Transverse colon (tissue), 4 donors: ENCODE data around the gene NSD2. TPM values are rescaled to one million over a fixed set of nuclear protein-coding genes. Genes with fewer than 3 reads are reported as not detected.

ENCODE experiments used
- DNase-seq: peaks from one replicate; pipeline ENCODE4 v3.0.0-alpha.2; 2019
- H3K27ac ChIP-seq, 4 donors: fragments of 200-600 bp; sonication (generic); 2 replicates each; pipeline ENCODE4 v1.5.1; 2016 to 2018; ENCODE audit warnings: inconsistent platforms in 4 of 4
- H3K27me3 ChIP-seq: fragments of 200-600 bp; sonication (generic); 2 replicates; pipeline ENCODE4 v1.5.1; 2017; ENCODE audit warnings: inconsistent platforms
- H3K36me3 ChIP-seq, 4 donors: fragments of 200-600 bp; sonication (generic); 2 replicates each; pipeline ENCODE4 v1.5.1; 2017 to 2019; ENCODE audit warnings: inconsistent platforms in 4 of 4
- H3K4me1 ChIP-seq, 4 donors: fragments of 200-600 bp; sonication (generic); 2 replicates each; pipeline ENCODE4 v1.5.1; 2017 to 2020; ENCODE audit warnings: inconsistent platforms in 4 of 4
- H3K4me3 ChIP-seq, 4 donors: fragments of 200-600 bp; sonication (generic); 1 replicate in 1 of 4; 2 replicates in 3 of 4; pipeline versions ENCODE4 v1.5.1 to v1.6.1; 2017 to 2019; ENCODE audit warnings: inconsistent platforms in 4 of 4
- H3K9me3 ChIP-seq, 2 donors: fragments of 200-600 bp; sonication (generic); 2 replicates each; pipeline ENCODE4 v1.5.1; 2017 to 2019; ENCODE audit warnings: inconsistent platforms in 2 of 2
- CTCF ChIP-seq, 5 experiments: fragments of 200-600 bp in 3 of 5; fragments of 450-650 bp in 2 of 5; sonication (generic) in 3 of 5; IDR thresholded peaks; 1 replicate in 2 of 5; 2 replicates in 3 of 5; pipeline ENCODE4 v1.5.1; 2016 to 2017; ENCODE audit warnings: antibody characterized with exemption in 5 of 5, inconsistent platforms in 3 of 5, mild to moderate bottlenecking in 2 of 5, moderate library complexity in 1 of 5
- EP300 ChIP-seq: sonication (generic); formaldehyde crosslinking; IDR thresholded peaks from one replicate; pipeline ENCODE4 v1.6.1; 2017; ENCODE audit warnings: antibody characterized with exemption, low read depth
- POLR2A ChIP-seq: fragments of 450-650 bp; IDR thresholded peaks from one replicate; pipeline ENCODE4 v1.6.1; 2016; ENCODE audit warnings: antibody characterized with exemption, mild to moderate bottlenecking, moderate library complexity
- POLR2AphosphoS5 ChIP-seq, 3 donors: sonication (generic); formaldehyde crosslinking; IDR thresholded peaks; one replicate each; pipeline ENCODE4 v1.6.1; 2016; ENCODE audit warnings: antibody characterized with exemption in 3 of 3
- WGBS, 2 donors: methylation state at CpG; one replicate each; pipeline ENCODE4 v1.1.5; 2018; ENCODE audit warnings: low coverage in 1 of 2; 5-methylcytosine and 5-hydroxymethylcytosine counted together
- in situ Hi-C, 4 donors: fragments of 200-750 bp; cut with MboI; loops; one replicate each; pipeline versions ENCODE4 v1.15.0 to v1.15.1; 2017; ENCODE audit warnings: low sequenced_read_pairs in 3 of 4, low pct_ligation_motif_present in 1 of 4, low pct_unique_long_range_greater_than_20kb in 1 of 4
- intact Hi-C: fragments of 100-400 bp; cut with DNase I; formaldehyde crosslinking; loops from one replicate; pipeline ENCODE4 v1.15.1; 2023; ENCODE audit warnings: low total_unique reads
- total RNA-seq, 4 donors: library from RNA; depleted of rRNA; stranded (reverse); fragments of >200 nt; gene quantifications; one replicate each; pipeline ENCODE4 v1.1.0, GENCODE V29; 2016

The NSD2 gene
- total RNA-seq, 4 donors from 2014 or later = 78.4 to 591 (median 158) TPM

GRCh38 chr4:1945124-1945895 is 74.1 kb downstream of the NSD2 start:
- Histone ChIP-seq H3K9me3 (no peaks in the 10 kb centered on the region), H3K4me3 (no peak overlapping the region), H3K4me1 (no peaks in the 10 kb centered on the region), H3K27ac (no peak overlapping the region), H3K36me3 (peaks cover 0 to 22% (median 7%) of the 10 kb centered on the region in 4 donors), H3K27me3 (no peaks in the 10 kb centered on the region)
- WGBS, 2 donors = 81 to 86% methylated on average over 2 to 11 of the region's 11 CpGs
- TF ChIP-seq CTCF (IDR thresholded peaks at IDR 0.05) = no peak
- TF ChIP-seq EP300 = no peak
- no peak for TF ChIP-seq POLR2A
- TF ChIP-seq POLR2AphosphoS5 (IDR thresholded peaks at IDR 0.05) = no peak
- DNase-seq = no peak
- in situ Hi-C loops = no loop called here
- intact Hi-C loops = no loop called here

DNA sequence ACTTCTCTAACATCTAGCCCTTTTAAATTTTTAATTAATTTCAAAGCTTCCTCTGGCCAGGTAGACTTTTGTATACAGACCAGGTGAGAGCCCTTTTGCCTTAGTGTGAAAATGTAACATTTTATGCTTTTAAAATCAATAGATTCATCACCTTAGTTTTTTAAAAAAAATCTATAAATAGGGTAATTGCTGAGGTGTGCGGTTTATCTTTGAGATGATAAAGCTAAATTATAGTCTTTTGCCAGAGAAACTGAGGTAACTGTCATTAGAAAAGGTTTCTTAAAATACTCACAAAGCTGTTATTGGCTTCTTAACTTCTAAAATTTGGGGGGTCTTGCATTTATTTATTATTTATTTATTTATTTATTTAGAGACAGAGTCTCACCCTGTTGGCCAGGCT is 74.7 kb downstream of the NSD2 start:
- DNase-seq = no peak
- Histone ChIP-seq H3K9me3 (no peaks in the 10 kb centered on the region), H3K36me3 (peaks cover 0 to 22% (median 7%) of the 10 kb centered on the region in 4 donors), H3K27me3 (no peaks in the 10 kb centered on the region), H3K27ac (no peak overlapping the region), H3K4me3 (no peak overlapping the region), H3K4me1 (no peaks in the 10 kb centered on the region)
- in situ Hi-C loops (no loop called here), intact Hi-C loops (no loop called here)
- WGBS, 2 donors = 85 to 100% methylated on average over 1 of the region's 1 CpG
- TF ChIP-seq CTCF (IDR thresholded peaks at IDR 0.05) (no peak), EP300 (no peak), POLR2A (no peak), POLR2AphosphoS5 (IDR thresholded peaks at IDR 0.05) (no peak)

GRCh38 chr4:1948232-1948631 is 77.0 kb downstream of the NSD2 start:
- Histone ChIP-seq H3K27me3 (no peaks in the 10 kb centered on the region), H3K4me1 (no peaks in the 10 kb centered on the region), H3K4me3 (no peak overlapping the region), H3K9me3 (no peaks in the 10 kb centered on the region), H3K36me3 (peaks cover 0 to 12% (median 3%) of the 10 kb centered on the region in 4 donors), H3K27ac (no peak overlapping the region)
- intact Hi-C loops (no loop called here), in situ Hi-C loops (no loop called here)
- DNase-seq = no peak
- TF ChIP-seq POLR2AphosphoS5 (IDR thresholded peaks at IDR 0.05) (no peak), POLR2A (no peak), EP300 (no peak), CTCF (IDR thresholded peaks at IDR 0.05) (no peak)
- WGBS, 2 donors = 93 to 94% methylated on average over 12 to 16 of the region's 16 CpGs

DNA sequence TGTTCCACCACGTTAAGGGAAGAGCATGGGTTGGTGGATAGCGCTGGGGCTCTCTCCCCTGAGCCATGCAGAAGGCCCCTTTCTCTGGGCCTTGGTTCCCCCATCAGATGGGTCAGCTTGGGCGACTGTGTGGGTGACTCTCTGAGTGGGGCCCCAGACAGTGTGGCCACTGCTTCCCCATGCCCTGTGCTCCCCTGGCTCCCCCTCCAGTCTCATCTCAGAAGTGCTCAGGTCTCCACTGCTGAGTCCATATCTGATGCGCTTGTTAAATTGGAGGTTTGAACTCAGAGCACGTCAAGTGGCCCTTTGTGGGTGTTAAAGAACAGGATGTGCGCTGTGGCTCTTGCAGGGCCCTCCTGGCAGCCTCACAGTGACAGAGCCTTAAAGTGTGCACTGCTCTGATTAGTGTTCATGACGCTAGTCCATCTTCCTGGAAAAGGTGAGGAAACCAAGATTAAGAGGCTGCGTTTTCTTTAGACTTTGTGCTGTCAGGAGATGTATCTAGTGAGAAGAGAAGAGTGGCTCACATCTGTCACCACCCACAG is 77.8 kb downstream of the NSD2 start:
- TF ChIP-seq POLR2A (no peak), POLR2AphosphoS5 (IDR thresholded peaks at IDR 0.05) (no peak), CTCF (IDR thresholded peaks at IDR 0.05) (no peak), EP300 (no peak)
- no peak for DNase-seq
- in situ Hi-C loops = no loop called here
- 92 to 100% methylated on average over 1 to 8 of the region's 8 CpGs for WGBS, 2 donors
- H3K36me3 ChIP-seq = peaks cover 0 to 5% (median 0%) of the 10 kb centered on the region in 4 donors
- no peak overlapping the region for H3K4me3 ChIP-seq
- H3K27ac ChIP-seq = no peak overlapping the region
- H3K9me3 ChIP-seq = no peaks in the 10 kb centered on the region
- H3K27me3 ChIP-seq = no peaks in the 10 kb centered on the region
- intact Hi-C loops = no loop called here
- no peaks in the 10 kb centered on the region for H3K4me1 ChIP-seq
